SK-N-SH (cell line): Measurements from ENCODE around the gene IFNGR1.

Experiments used
- CTCF ChIP-seq: fragments of 200-600 bp; sonication (generic); IDR thresholded peaks from 2 replicates; pipeline ENCODE4 v1.6.1; 2017; ENCODE audit warnings: antibody characterized with exemption, mild to moderate bottlenecking, moderate library complexity
- USF1 ChIP-seq: IDR thresholded peaks from 2 replicates; pipeline ENCODE4 v1.4.0; 2012; ENCODE audit warnings: low read depth, borderline replicate concordance

GRCh38 chr6:137155830-137156229 is 63.4 kb downstream of the IFNGR1 start:
- TF ChIP-seq CTCF (no peak), USF1 (no peak)
